ENCODE measurements around the gene EID3. TPM values are rescaled to one million over a fixed set of nuclear protein-coding genes. Genes with fewer than 3 reads are reported as not detected.

EID3 gene
- total and polyA plus RNA-seq, 2 of the 8 experiments (the other 6 are each of a cell fraction or from before 2014, with no cell fraction given), result 1.2 to 2.8 TPM

DNA sequence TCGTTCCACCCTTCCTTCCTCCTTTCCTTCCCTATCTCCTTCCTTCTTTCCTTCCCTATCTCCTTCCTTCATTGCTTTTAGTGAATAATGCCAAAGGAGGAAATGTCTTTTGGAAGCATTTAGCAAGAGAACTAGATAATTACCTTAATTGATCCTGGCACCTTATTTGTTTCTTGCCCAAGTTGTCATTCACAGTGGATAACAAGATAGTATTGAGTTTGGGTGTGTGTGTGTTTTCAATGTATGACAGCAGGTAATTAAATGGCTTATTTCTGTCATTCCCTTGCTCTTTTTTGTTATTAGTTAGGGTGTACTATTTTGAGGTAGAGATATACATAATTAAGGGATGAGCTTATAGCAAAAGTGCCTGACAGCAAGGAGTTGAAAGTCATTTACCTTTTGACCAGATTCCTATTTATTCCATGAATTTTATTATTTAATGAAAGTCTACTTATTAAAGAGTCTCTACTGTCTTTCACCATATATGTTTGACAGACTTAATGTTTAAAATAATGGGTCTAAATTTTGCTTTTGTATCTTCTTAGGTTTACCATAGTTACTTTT lies 30.2 kb downstream of the EID3 start:
- Histone ChIP-seq H2BK12ac (ENCODE audit: low read depth, low read length) (no peak overlapping the region), H2BK15ac (ENCODE audit: low read length) (no peak overlapping the region), H3K18ac (ENCODE audit: extremely low read depth, low read length) (no peak overlapping the region), H3K79me1 (ENCODE audit: low read depth, low read length) (no peaks in the 10 kb centered on the region), H3K4me2 (ENCODE audit: insufficient read depth in 1 of 2, low read depth in 2 of 2, low read length in 2 of 2) (no peak overlapping the region), H4K5ac (ENCODE audit: insufficient read length, low read depth, low read length) (no peak overlapping the region), H3K27me3 (replicated peaks in 1 of 4; ENCODE audit: control insufficient read depth in 3 of 4, extremely low read depth in 1 of 4, insufficient read depth in 3 of 4, low read length in 3 of 4) (no peaks in the 10 kb centered on the region), H2BK120ac (replicated peaks; ENCODE audit: low read depth, low read length) (no peak overlapping the region), H3K27ac (ENCODE audit: low read depth, low read length) (no peak overlapping the region), H3K9me3 (ENCODE audit: insufficient read depth in 2 of 2, low read depth in 1 of 2, low read length in 1 of 2) (no peaks in the 10 kb centered on the region), H3K4me3 (ENCODE audit: extremely low read depth in 1 of 4, insufficient read depth in 2 of 4, low read depth in 3 of 4, low read length in 4 of 4) (no peak overlapping the region), H3K56ac (replicated peaks; ENCODE audit: insufficient read length, low read depth, low read length) (no peak overlapping the region), H3K4me1 (replicated peaks in 1 of 4; ENCODE audit: control insufficient read depth in 3 of 4, insufficient read depth in 4 of 4, low read length in 3 of 4) (no peaks in the 10 kb centered on the region), H3K23me2 (ENCODE audit: low read depth, low read length) (no peaks in the 10 kb centered on the region), H2BK20ac (ENCODE audit: low read length) (no peak overlapping the region), H3K79me2 (ENCODE audit: control insufficient read depth in 1 of 2, insufficient read depth in 2 of 2, low read length in 2 of 2) (no peaks in the 10 kb centered on the region), H3K36me3 (ENCODE audit: control insufficient read depth in 2 of 4, insufficient read depth in 4 of 4, low read length in 3 of 4) (peaks cover 0 to 71% (median 28%) of the 10 kb centered on the region in 4 experiments; a peak in 6 of 8 replicates), H3K4ac (replicated peaks; ENCODE audit: insufficient read length, low read depth, low read length) (no peak overlapping the region), H3K23ac (ENCODE audit: insufficient read length) (no peak overlapping the region), H2AK5ac (ENCODE audit: low read depth, low read length) (no peak overlapping the region), H2BK5ac (ENCODE audit: low read depth, low read length) (no peak overlapping the region), H2AFZ (ENCODE audit: low read length) (no peak overlapping the region), H3K14ac (ENCODE audit: insufficient read length) (no peak overlapping the region), H3K9ac (replicated peaks in 1 of 4; ENCODE audit: extremely low read depth in 1 of 4, low read depth in 3 of 4, low read length in 3 of 4) (no peak overlapping the region), H4K20me1 (replicated peaks in 1 of 2; ENCODE audit: control insufficient read depth in 1 of 2, insufficient read depth in 2 of 2, low read length in 2 of 2) (no peaks in the 10 kb centered on the region), H4K8ac (ENCODE audit: extremely low read depth, insufficient read depth, low read length) (no peak overlapping the region), H4K91ac (replicated peaks; ENCODE audit: insufficient read length, low read length) (no peak overlapping the region)
- ChIA-PET CTCF (ENCODE audit: partially characterized antibody) (interaction anchor here (1.6 kb wide), 1 partner anchor 25 kb away, joined by 3 read pairs; no protein-coding TSS in a partner anchor), POLR2A (ENCODE audit: partially characterized antibody) (no interaction called here)
- 89% methylated on average over 1 of the region's 1 CpG; no CpG with 5 or more reads in 1 of the 2 experiments for WGBS, 2 experiments (ENCODE audit: extremely low coverage in 1 of 2, insufficient coverage in 1 of 2, insufficient read length in 1 of 2, insufficient replicate concordance in 2 of 2, low coverage in 1 of 2, low lambda C conversion rate in 2 of 2, missing lambda C conversion rate in 1 of 2)
- no peak for FAIRE-seq
- TF ChIP-seq RXRA (IDR thresholded peaks at IDR 0.05; ENCODE audit: insufficient read depth, low read depth, low read length) (no peak), RNF2 (IDR thresholded peaks at IDR 0.05; ENCODE audit: borderline replicate concordance, low read depth, low read length, missing control alignments, poor library complexity, severe bottlenecking) (no peak), TEAD4 (IDR thresholded peaks at IDR 0.05; ENCODE audit: low read depth, low read length) (no peak), SP1 (IDR thresholded peaks at IDR 0.05; ENCODE audit: low read depth, low read length) (no peak), TBP (IDR thresholded peaks at IDR 0.05; ENCODE audit: low read depth, low read length) (no peak), JUN (IDR thresholded peaks at IDR 0.05; ENCODE audit: low read depth, low read length) (no peak), YY1 (IDR thresholded peaks at IDR 0.05; ENCODE audit: low read depth, low read length) (no peak), CBX8 (IDR thresholded peaks at IDR 0.05; ENCODE audit: borderline replicate concordance, low read depth, low read length) (no peak), SAP30 (IDR thresholded peaks at IDR 0.05; ENCODE audit: insufficient read depth, insufficient replicate concordance, low read length) (no peak), GABPA (IDR thresholded peaks at IDR 0.05; ENCODE audit: borderline replicate concordance, insufficient read depth, low read length) (no peak), RBBP5 (IDR thresholded peaks at IDR 0.05; ENCODE audit: borderline replicate concordance, low read depth, low read length) (no peak), TAF7 (optimal IDR thresholded peaks at IDR 0.05; ENCODE audit: borderline replicate concordance, low read depth, low read length) (no peak), NANOG (IDR thresholded peaks at IDR 0.05; ENCODE audit: insufficient read depth, low read depth, low read length, poor library complexity, severe bottlenecking) (no peak), SP2 (IDR thresholded peaks at IDR 0.05; ENCODE audit: low read length) (no peak)
- DNase-seq (ENCODE audit: low read depth in 1 of 2, low spot score in 2 of 2), result no peak
